ENCODE measurements around the gene LYPLA2.

The LYPLA2 gene

DNA sequence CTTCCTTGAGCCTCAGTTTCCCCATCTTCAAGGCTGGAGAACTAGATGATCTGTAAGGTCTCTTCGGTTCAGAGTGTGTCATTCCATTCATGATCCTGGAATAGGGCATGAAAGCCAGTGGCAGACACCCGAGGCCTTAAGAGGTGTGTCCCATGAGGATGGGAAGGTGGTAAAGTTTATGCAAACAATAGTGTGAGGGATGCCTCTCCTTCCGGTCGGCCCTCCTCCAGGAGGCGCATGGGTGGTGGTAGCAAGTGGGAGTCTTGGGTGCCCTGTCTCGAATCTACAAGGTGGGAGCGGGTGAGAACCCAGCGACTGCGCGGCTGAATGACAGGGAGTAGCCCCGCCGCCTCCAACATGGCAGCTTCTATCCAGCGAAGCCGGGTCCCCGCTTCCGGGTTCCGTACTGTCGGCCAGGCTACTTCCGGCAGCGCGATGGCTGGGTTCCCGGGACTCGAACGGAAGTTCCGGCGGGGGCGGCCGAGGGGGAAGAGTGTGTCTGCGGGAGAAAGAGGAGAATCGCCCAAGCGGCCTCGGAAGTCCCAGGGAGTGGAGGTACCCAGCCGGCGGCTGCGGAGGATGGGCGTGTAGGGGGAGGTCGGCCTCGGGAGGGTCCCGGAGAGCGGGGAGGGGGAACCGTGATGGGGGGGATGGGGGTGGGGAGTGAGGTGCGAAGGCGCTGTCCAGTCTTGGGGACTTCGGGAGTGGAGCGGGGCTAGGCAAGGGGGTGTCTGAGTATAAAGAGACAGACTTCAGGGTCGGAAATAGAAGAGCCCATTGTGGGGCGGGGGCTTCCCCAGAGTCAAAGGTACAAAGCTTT, at the start of gene LYPLA2:
Gene LYPLA2 (plus strand): TSS at position 450 of the 820 bp plus-strand sequence. CDS start 1,538 bp downstream, outside the sequence.
- peak; percentile 70 to 78 for DNase-seq

DNA sequence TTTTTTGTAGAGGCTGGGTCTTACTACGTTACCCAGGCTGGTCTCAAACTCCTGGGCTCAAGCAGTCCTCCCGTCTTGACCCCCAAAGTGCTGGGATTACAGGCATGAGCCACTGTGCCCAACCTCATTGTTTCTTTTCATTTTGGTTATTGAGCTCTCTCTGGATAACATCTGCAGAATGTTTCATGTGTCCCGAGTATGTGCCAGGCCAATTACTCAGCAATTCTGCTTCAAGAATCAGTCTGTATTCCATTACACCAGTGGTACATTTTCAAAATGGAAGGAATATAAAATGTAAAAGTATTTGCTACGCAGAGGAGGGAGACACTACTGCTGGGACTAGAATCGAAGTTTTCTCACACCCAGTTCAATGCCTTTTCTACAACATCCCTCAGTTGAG, 49.3 kb upstream of the LYPLA2 start:
- DNase-seq, result no peak

DNA sequence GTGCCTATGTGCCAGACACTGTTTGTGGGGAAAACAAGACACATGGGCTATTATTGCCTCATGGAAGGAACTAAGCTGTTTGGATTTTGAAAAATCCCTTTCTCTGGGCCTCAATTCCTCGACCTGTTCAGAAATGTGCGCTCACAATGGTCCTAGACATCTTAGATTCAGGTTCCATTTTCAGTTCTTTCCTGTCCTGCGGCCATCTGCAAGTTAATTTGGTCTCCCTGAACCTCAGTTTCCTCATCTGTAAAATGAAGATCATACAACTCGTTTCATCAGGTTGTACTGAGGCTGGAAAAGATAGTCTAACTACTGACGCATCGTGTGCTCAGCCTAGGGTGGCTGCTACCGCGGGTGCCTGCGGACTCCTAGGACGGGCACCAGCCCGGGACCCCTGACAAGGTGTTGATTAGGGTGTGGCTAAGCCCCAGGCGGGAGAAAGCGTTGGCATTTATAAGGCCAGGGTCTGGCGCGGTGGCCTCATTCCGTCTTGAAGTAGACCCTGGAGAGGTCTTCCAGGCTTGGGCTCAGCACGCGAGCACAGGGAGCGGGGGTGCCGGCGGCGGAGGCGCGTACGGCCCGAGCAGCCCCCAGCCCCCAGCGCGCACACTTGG, 48.2 kb upstream of the LYPLA2 start:
- peak; percentile 33 to 43 for DNase-seq

DNA sequence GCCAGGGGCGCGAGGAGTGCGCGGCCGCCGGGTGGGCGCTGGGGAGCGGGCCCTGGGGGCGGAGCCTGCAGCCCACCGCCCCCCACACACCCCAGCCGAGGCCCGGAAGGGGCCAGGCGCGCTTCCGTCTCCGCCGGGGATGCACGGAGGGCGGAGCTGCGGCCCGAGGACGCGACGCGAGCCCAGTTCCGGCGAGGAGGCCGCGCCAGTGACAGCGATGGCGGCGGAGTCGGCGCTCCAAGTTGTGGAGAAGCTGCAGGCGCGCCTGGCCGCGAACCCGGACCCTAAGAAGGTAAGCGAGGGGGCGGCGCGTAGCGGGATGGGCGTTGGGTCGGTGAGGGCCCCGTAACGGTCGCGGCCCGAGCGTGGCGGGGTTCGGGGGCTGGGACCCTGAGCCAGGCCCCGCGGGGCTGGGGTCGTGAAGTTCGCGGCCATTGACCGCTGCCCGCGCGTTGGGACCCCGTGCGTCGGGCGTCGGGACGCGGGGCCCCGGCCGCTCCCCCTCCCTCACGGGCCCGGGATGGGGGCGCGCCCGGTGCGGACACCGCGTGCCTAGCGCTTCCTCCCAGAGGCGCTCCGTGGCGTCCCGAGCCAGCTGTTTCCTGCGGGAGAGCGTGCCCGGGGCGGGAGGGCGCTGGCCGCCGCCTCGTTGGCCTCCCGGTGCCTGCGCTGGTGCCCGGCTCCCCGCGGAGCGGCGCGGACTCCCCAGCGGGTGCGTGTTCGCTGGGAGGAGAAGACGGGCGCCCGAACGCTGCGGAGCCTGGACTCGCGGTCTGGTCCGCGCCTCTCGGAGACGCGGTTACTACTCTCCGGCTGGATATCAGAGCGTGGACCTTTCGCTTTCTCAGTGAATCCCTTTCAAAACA, 47.4 kb upstream of the LYPLA2 start, which contains the start of gene ELOA:
Gene ELOA (plus strand): TSS at position 185 of the 866 bp plus-strand sequence. CDS start 33 bp downstream, at position 218.
- peak; percentile 33 to 43 for DNase-seq

DNA sequence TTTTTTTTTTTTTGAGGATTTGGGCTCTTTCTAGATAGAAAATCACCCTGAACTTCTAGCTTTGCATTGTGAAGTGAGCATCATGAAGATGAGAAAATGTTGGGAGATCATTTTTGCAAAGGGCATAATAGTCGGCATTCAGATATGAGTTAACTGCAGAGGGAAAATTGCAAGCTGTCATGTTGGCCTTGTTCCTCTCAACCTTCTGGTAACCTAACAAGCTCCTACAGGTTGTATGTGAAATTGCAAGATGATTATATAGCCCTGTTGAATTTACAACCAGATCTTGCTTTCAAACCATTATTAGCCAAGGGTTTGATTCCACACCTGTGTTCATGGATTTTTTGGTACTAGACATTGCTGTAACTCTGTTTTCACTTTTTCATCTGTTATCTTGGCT, 45.4 kb upstream of the LYPLA2 start:
- peak in 1 of 2 donors; percentile 9 for DNase-seq

DNA sequence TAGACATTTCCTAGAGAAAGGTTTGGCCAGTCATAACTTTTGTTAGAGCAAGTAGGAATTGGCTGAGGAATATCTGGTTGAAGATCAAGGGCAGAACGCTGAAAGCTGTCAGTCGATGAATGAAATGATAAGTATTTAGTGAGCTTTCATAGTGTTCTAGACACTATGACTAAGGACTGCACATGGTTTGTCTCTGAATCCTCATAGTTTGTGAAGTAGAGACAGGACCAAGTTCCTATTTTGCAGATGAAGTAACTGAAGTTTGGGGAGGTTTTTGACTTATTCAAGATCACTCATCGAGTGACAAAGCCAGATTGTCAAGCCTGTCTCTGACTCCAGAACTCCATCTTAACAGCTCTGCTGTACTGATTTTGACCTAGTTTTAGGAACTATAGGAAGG, 42.9 kb upstream of the LYPLA2 start:
- DNase-seq, result no peak

DNA sequence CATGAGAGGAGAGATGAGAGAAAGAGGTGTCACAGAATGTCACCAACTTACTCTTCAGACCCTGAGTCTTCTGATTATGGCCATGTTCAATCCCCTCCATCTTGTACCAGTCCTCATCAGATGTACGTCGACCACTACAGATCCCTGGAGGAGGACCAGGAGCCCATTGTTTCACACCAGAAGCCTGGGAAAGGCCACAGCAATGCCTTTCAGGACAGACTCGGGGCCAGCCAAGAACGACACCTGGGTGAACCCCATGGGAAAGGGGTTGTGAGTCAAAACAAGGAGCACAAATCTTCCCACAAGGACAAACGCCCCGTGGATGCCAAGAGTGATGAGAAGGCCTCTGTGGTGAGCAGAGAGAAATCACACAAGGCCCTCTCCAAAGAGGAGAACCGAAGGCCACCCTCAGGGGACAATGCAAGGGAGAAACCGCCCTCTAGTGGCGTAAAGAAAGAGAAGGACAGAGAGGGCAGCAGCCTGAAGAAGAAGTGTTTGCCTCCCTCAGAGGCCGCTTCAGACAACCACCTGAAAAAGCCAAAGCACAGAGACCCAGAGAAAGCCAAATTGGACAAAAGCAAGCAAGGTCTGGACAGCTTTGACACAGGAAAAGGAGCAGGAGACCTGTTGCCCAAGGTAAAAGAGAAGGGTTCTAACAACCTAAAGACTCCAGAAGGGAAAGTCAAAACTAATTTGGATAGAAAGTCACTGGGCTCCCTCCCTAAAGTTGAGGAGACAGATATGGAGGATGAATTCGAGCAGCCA, 39.7 kb upstream of the LYPLA2 start:
- peak; percentile 2 to 30 for DNase-seq

DNA sequence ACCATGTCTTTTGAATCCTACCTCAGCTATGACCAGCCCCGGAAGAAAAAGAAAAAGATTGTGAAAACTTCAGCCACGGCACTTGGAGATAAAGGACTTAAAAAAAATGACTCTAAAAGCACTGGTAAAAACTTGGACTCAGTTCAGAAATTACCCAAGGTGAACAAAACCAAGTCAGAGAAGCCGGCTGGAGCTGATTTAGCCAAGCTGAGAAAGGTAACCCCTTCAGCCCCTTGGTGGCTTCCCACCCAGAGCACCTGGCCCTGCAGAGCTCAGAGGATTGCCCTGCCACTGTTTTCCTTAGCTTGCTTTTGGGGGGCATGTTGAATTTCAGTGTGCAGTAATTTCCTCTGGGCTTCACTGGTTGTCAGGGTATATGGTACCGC, 39.1 kb upstream of the LYPLA2 start:
- no peak for DNase-seq

DNA sequence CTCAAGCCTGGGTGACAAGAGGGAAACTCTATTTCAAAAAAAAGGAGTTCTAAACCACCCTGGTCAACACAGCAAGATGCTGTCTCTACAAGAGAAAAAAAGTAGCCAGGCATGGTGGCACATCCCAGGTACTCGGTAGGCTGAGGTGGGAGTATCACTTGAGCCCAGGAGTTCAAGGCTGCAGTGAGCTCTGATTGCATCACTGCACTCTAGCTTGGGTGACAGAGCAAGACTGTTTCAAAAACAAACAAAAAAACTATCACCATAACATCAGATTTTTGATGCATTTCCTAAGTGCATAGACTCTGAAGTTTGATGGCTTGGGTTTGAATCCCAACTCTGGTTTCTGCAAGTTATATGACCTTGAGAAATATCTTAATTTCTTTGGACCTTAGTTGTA, 38.0 kb upstream of the LYPLA2 start:
- DNase-seq, result no peak

DNA sequence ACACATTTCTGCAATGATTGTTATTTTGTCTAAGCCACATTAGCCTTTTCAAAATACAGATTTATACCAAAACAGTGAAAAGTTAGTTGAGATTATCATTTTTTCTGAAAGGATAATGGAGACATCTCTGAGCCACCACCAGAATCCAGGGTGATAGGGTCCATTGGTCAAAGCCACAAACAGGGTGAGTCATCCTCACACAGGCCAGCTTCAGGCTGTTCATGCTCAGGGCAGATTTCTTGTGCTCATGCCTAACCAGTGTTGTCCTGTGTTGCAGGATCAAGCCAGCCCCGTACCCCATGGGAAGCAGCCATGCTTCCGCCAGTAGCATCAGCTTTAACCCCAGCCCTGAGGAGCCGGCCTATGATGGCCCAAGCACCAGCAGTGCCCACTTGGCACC, 34.3 kb upstream of the LYPLA2 start:
- no peak for DNase-seq

DNA sequence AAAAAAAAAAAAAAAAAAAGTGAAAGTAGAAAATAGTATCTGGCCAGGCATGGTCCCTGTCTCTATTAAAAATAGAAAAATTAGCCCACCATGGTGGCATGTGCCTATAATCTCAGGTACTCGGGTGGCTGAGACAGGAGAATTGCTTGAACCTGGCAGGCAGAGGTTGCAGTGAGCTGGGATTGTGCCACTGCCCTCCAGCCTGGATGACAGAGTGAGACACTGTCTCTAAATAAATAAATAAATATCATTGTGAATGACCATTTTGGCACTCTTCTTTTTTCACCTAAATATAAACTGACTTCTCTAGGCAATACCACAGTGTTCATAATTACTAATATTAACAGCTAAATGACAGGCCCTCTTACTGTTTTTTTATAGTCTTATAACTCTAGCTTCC, 33.1 kb upstream of the LYPLA2 start:
- no peak for DNase-seq

DNA sequence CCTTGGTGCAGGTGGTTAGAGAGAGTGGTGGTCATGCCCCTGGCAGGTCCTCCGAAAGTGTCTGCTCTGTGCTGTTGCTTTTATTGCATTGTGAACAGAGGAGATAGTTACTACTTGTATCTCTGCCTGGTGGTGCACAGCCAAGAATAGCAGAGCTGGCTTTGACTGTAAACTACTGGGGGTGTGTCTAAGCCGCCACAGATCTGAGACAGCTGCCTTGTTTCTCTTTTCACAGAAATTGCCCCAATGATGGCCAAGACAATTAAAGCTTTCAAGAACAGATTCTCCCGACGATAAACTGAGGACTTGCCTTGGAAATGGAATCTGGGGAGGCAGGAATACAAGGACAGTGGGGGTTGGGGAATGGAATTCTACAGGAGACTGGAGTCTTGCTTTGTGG, 31.7 kb upstream of the LYPLA2 start:
- no peak for DNase-seq

DNA sequence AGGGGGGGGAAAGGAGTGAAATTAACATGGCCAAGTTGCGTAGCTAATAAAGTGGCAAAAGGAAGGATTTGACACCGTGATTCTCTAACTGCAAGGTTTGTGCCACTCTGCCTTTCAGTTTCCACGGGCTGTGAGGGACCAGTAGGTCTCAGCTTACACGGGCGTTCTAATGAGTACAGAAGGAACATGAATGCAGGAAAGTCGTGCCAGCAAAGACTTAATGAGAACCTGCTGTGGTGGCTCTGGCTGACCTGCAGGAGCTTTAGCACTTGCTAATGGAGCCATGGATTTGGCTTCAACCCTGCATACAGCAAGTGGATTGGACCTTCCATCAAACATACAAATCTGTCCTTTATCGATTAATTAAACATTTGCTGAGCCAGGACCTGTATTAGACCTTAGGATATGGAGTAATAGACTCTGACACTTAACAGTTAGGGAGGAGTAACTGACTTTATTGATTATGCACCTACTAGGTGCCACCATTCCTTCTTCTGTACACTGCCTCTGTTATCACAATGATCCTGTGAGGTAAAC, 27.8 kb upstream of the LYPLA2 start:
- no peak for DNase-seq

DNA sequence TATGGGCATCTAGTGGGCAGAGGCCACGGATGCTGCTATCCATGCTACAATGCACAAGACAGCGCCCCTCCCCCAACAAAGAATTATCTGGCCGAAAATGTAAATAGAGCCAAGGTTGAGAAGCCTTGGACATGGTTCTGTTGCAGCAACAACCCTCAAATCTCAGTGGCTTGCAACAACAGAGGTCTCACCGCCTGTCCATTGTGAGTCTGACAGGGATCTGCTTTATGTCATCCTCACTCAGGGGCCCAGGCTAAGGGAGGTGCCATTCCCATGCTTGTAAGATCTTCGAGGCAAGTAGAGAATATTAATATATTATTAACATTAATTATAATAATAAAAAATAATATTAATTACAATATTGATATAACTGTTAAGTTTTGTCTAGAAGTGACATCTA, 22.2 kb upstream of the LYPLA2 start:
- DNase-seq, result no peak

DNA sequence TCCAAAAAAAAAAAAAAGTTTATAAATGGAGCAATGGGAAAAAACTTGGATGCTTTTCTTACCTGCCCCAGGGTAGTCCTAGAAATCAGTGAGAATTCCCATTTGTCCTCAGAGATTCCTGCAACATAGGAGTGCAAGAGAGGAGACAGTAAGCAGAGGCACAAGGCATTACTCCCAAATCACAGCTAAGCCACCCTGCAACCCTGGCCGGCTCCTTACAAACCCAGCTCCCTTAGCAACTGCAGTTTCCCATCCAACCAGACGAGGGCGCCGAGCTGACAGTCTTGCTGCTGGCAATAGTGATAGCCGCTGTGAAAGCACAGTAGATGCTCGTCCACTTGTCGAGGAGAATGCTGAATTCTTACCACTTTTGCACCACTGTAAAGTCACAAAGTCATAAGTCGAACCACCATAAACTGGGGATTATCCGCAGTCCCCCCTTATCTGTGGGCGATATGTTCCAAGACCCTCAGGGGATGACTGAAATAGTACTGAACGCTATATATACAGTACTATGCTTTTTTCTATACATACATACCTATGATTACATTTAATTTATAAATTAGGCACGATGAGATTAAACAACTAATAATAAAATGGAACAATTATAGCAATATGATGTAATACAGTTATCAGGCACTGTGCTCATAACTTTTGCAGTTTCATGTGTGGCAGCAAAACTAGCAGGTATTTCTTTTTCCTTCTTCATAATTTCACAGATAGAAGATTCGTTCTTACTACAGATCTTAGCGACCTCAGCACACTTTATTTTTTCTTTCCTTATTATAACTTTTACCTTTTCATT, 18.7 kb upstream of the LYPLA2 start:
- DNase-seq, result peak; percentile 53 to 71

DNA sequence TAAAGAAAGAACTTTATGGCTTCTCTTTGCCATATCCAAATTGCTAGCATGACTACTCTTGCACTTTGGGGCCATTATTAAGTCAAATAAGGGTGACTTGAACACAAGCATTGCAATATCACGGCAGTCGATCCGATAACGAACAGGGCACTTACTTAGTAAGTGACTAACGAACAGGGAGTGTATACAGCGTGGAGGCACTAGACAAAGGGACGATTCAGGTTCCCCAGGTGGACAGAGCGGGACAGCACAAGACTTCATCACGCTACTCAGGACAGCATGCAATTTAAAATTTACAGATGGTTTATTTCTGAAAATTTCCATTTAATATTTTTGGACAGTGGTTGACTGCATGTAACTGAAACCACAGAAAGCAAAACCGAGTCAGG, 18.1 kb upstream of the LYPLA2 start:
- DNase-seq, result no peak

DNA sequence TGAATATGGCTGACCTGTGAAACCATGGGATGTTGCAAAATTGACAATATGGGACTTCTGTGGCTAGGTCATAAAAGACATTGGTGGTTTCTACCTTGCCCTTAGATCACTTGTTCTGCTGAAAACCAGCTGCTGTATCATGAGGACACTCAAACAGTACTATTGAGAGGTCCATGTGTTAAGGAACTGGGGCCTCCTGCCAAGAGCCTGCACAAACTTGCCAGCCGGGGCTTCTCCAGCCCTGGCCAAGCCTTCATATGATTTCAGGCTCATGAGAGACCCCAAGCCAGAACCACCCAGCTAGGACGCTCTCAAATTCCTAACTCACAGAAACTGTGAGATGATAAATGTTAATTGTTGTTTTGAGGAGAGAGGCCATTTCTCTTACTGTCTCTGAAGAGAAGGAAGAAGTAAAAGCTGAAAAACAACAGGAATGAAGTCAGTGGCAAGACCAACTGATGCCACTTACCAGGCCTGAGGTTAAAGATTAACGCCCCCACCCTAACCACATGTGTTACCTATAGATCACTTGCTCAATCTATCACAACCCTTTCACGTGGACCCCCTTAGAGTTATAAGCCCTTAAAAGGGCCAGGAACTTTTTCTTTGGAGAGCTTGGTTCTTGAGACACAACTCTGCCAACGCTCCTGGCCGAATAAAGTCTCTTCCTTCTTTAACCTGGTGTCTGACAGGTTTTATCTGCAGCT, 16.6 kb upstream of the LYPLA2 start:
- DNase-seq, result no peak

DNA sequence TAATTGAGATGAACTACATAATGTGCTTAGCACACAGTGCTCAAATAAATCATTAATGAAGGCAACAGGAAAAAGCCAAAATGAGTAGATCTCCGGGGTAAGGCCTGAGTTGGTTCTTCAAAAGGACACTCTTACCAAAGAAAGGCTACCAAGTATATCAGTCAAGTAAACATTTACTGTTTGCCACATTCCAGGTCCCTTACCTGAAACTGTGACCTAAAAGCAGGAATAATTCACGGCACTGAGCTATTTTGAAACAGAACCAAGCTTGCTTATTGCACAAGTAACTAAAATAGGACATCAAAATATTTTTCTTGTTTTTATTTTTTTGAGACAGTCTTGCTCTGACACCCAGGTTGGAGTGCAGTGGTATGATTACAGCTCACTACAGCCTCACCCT, 14.7 kb upstream of the LYPLA2 start:
- no peak for DNase-seq

DNA sequence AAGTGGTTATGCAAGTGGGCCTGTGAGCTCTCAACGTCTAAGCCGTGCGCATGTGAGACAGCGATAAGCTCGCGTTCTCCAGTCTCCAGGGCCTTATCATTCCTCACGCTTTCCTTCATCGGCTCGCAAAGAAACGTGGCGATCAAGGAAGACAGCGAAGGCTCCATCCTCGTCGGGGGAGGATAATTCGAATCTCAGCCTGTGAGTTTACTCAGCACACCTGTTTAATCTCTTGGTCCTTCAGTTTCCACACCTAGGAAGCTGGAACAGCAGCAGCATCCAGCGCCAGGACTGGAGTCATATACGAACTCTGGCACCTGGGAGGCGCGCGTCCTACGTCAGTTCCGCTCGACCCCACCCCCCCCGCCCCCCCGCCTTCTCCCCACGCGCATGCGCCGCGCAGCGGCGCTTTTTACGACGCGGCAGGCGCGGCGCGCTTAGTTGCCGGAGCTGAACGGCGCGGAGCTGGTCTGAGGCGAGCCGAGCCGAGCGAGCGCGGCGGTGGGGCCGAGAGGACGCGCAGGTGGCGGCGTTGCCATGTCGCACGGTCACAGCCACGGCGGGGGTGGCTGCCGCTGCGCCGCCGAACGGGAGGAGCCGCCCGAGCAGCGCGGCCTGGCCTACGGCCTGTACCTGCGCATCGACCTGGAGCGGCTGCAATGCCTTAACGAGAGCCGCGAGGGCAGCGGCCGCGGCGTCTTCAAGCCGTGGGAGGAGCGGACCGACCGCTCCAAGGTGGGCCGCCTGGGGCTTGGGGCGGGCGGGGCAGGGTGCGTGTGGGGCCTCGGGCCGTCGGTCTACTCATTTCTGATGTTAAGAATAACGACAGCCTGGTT, 12.7 kb upstream of the LYPLA2 start, which contains the start of gene PITHD1:
Gene PITHD1 (plus strand): TSS at position 440 of the 836 bp plus-strand sequence. CDS start 98 bp downstream, at position 538.
- DNase-seq, result peak; percentile 59 to 84
